Fibroblast of gingiva (primary cell): Measurements from ENCODE around the gene SHLD2.
"Not testable (repeated sequence)": the region's sequence is repeated elsewhere in the genome, so short reads cannot be mapped to it uniquely, and the experiment has no call there.

ENCODE experiments used
- DNase-seq: peaks from one replicate; pipeline ENCODE4 v3.0.0-alpha.2; 2011; ENCODE audit warnings: low read depth

SHLD2 gene

GRCh38 chr10:87083576-87084290, 11.3 kb upstream of the SHLD2 start:
- DNase-seq: peak; percentile 69

GRCh38 chr10:87084291-87084782, 10.7 kb upstream of the SHLD2 start:
- DNase-seq: peak; percentile 66

DNA sequence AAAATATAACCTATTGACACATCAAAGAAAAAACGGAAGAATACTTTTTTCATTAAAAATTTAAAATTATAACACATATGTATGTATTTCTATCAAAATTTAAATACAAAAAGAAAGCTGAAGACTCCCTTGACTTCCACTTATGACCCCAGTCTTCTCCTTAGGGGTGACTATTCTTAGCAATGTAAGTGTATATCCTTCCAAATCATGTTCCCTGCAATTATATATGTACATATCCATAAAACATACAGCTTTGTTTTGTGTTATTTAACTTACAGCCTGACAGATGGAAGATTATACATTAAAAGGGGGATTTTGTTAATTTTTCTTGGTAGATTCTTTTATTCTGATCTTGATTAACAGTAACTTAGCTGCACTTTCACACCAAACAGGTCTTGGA, 9.5 kb upstream of the SHLD2 start:
- DNase-seq: no peak

DNA sequence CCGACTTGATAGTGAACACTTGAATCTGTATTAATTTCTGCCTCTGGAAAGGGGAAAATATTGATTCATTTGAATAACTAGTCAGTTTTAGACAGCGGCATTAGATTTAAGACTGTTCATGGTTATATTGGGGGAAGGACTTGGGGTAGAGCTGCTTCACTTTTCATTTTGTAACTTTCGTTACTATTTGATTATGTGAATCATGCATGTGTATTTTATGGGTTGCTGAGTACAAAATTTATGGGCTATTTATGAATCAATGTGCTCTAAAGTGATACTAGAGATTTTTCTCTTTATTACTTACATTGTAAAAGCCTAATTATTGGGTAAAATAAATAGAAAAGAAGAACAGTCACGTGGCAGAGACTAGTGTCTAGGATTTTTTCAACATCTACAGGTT, 5.3 kb upstream of the SHLD2 start:
- DNase-seq: no peak

DNA sequence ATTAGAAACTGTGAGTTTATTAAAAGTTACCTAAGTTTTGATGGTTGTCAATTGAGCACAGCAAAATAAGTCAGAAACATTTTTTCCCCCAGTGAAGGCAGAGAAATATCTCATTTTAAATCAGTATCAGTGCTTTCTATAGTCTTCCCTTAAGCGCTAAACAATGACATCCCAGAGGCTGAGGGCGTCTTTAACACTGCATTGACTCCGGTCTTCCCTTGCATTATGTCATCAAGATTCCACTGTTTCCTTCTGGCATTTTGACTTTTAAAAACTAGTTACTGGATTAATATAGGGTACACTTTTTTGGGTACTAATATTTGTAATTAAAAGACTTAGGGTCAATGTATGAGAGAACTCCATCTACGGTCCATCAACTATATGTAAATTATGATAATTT, 4.2 kb upstream of the SHLD2 start:
- no peak for DNase-seq

- DNase-seq: peak; percentile 77
Observed at GRCh38 chr10:87092376-87092860, 2.6 kb upstream of the SHLD2 start.

- peak; percentile 31 for DNase-seq
Observed at GRCh38 chr10:87092861-87093631, 2.0 kb upstream of the SHLD2 start.

- peak; percentile 41 for DNase-seq
Observed at GRCh38 chr10:87093632-87094372, 1.2 kb upstream of the SHLD2 start.

GRCh38 chr10:87095236-87095945, 385 bp downstream of the SHLD2 start:
- peak; percentile 89 for DNase-seq

- no peak for DNase-seq
Observed at GRCh38 chr10:87101996-87102395, 7.0 kb downstream of the SHLD2 start.

GRCh38 chr10:87104727-87105126, 9.7 kb downstream of the SHLD2 start:
- DNase-seq: not testable (repeated sequence)

GRCh38 chr10:87105446-87106124, 10.6 kb downstream of the SHLD2 start:
- DNase-seq: no peak

DNA sequence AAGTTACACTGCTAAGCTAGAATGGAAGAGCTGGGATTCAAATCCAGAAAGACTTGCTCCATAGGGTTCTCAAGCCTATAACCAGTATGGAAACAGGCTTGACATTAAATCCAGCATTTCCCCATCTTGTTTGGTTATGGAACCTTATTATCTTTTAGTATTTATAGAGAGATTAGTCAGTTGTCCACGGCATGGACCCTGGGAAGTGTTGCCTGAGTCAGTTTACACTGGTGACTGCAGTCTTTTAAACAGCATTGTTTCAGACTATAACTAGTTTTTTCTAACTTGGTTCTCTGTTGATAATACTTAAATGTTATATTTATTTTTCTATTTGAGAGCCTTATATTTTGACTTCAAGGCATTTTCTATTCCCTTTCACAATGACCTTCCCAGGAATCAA, 23.1 kb downstream of the SHLD2 start:
- DNase-seq: not testable (repeated sequence)

DNA sequence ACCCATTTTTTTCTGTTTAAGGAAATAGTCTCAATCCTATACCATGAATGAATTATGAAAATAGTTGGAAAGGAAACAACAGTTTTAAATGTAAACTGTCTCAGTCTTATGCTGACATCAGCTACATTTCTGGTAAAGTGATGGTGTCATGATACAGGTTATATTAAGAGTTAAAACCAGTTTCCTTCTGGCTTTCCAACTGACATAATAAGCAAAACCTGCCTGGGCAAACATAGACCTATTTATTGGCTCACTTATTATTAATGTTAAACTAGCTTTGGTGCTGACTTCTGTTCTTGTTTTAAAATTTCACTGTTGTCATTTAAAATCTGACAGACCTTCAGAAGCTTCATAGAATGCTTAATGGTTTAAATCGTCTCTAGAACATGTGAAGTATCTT, 24.0 kb downstream of the SHLD2 start:
- not testable (repeated sequence) for DNase-seq

- not testable (repeated sequence) for DNase-seq
Observed at GRCh38 chr10:87123351-87123750, 28.3 kb downstream of the SHLD2 start.

DNA sequence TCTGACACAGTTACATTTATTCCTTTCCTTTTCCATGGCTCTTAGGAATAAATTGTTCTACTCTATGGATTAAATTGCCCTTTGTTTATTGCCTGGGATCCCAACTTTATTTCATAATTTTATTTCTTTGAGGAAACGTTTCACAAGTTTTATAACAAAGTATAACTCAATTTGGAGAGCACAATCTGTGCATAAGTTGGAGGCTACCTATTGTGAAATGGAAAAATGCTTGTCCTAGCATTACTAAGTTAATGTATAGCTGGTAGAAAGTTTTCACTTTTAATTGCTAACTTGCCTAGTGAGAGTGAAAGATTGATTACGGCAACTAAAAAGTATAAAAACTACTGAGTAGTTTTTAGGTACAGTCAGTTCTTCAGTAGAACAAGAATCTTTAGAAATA, 32.0 kb downstream of the SHLD2 start:
- not testable (repeated sequence) for DNase-seq

DNA sequence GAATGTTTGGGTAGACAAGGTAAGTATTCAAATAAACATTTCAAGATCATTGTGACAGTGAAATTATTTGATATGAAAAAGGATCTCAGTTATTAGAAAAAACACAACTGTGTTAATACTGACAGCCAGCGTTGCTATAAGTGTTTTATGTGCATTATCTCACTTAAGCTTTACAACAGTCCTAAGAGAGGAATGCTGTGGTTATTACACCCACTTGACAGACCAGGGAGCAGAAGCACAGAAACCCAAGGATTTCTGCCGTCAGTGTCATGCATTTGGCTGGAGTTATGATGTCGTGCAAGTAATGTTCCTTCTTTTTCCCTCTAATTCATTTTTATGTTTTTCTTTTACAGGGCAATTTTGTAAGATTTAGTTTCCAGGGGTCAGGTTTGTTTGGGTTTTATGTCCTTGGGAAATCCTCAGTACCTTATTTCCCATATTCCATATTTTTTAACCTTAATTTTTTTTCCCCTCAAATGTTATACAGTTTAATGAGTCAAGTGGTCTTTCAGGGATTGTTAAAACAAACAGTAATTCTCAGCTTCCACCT, 32.7 kb downstream of the SHLD2 start:
- not testable (repeated sequence) for DNase-seq

DNA sequence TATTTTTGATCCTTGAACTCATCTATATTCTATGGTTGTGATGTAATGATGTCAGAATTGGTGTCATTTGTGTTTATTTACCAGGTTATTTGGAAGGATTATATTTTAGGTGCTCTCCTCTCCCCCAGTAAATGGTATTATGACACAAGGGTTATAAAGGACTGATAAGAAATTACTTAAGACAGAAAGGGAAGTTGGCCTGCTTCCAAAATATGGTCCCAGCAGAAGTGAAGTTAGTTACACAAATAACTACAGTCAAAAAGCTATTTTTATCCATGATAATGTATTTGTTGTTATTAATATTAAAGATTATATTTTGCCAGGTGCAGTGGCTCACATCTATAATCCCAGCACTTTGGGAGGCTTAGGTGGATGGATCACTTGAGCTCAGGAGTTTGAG, 37.2 kb downstream of the SHLD2 start:
- DNase-seq: not testable (repeated sequence)

DNA sequence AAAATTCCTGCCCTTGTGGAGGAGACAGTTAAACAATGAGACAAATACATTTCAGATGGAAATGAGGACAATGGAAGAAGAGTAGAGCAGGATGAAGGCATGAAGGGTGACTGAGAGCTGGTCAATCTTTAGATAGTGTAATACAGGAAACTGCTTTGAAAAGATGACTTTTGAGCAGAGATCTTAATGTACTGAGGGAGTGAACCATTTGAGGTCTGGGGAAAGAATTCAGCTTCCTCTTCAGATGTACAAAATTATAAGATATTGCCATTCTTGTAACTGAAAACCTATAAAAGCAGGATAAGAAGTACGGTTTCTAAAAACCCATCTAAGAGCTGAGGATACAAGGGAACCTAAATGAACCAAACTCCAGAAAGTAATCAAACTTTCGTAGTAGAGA, 38.9 kb downstream of the SHLD2 start:
- DNase-seq: not testable (repeated sequence)

DNA sequence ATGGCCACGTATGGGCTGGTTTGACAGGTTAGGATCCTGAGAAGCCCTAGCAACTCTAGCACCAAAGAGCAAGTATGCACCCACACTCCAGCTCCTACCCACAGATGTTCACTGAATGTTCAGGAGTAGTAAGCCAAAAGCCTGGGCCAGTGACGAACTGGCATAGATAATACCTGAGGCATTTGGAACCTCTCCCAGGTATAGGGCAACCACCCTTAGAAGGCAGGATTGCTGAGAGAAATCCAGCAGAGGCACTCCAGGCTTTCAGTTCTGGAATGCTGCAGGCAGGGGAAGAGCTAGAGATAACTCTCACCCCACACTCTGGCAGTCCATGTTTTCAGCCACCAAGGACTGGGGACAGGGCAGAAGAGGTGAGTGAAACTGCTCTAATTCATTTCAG, 39.4 kb downstream of the SHLD2 start:
- not testable (repeated sequence) for DNase-seq

- not testable (repeated sequence) for DNase-seq
Observed at GRCh38 chr10:87137478-87137877, 42.5 kb downstream of the SHLD2 start.
